Colonic mucosa (tissue), 4 donors: ENCODE results near the gene DLGAP1. TPM values are rescaled to one million over a fixed set of nuclear protein-coding genes. Genes with fewer than 3 reads are reported as not detected.
A peak's percentile ranks its signal among the peaks of the same experiment; 100 is the strongest.
"Not testable (repeated sequence)": the region's sequence is repeated elsewhere in the genome, so short reads cannot be mapped to it uniquely, and the experiment has no call there.

ENCODE experiments used
- DNase-seq: peaks from one replicate; pipeline ENCODE4 v3.0.0-alpha.2; 2020
- H3K27ac ChIP-seq: fragments of 200-600 bp; one replicate; pipeline ENCODE4 v1.8.0; 2021
- H3K27me3 ChIP-seq: fragments of 200-600 bp; one replicate; pipeline ENCODE4 v1.8.0; 2021
- H3K36me3 ChIP-seq: fragments of 200-600 bp; one replicate; pipeline ENCODE4 v1.8.0; 2021
- H3K4me1 ChIP-seq: fragments of 200-600 bp; one replicate; pipeline ENCODE4 v1.8.0; 2021; ENCODE audit warnings: mild to moderate bottlenecking
- H3K4me3 ChIP-seq: fragments of 200-600 bp; one replicate; pipeline ENCODE4 v1.8.0; 2021
- H3K9ac ChIP-seq, 2 donors: one replicate each; pipeline ENCODE4 v1.7.0; 2013; ENCODE audit warnings: control low read depth in 2 of 2, low read depth in 2 of 2, low read length in 2 of 2
- H3K9me3 ChIP-seq: fragments of 200-600 bp; one replicate; pipeline ENCODE4 v1.8.0; 2021
- CTCF ChIP-seq: fragments of 200-600 bp; IDR thresholded peaks from one replicate; pipeline ENCODE4 v1.8.0; 2022; ENCODE audit warnings: antibody characterized with exemption, mild to moderate bottlenecking
- intact Hi-C: fragments of 100-400 bp; cut with DNase I; formaldehyde crosslinking; loops from one replicate; pipeline ENCODE4 v1.14.1; 2022
- total RNA-seq, 2 donors: library from RNA; stranded (reverse); fragmentation: NEBNext Ultra II Directional in 1 of 2; extraction: Animal tissue kit (Norgen Biotek cat#: 25700) in 1 of 2; gene quantifications; one replicate each; pipeline ENCODE4 v1.2.1, GENCODE V29; 2021
- donor health status: healthy.
- donor health status: DM: no; HTN: no; CAD: no.
- donor health status: DM: no; HTN: no; CAD: no.

DLGAP1 gene
- total RNA-seq, 2 donors from 2014 or later, result 0.25 to 0.50 TPM

GRCh38 chr18:3652380-3653262 lies 802.5 kb downstream of the DLGAP1 start:
- intact Hi-C loops, result no loop called here
- Histone ChIP-seq H3K4me1 (peaks cover 11% of the 10 kb centered on the region), H3K4me3 (no peak overlapping the region), H3K27me3 (no peaks in the 10 kb centered on the region), H3K9me3 (no peaks in the 10 kb centered on the region), H3K9ac (no peak overlapping the region), H3K36me3 (no peaks in the 10 kb centered on the region), H3K27ac (peak overlapping the region; percentile 58)
- no peak for TF ChIP-seq CTCF
- DNase-seq, result peak; percentile 79

- H3K27ac ChIP-seq, result no peak overlapping the region
These were observed 803.8 kb downstream of the DLGAP1 start for GRCh38 chr18:3651266-3651665.

GRCh38 chr18:3650521-3651042 lies 804.5 kb downstream of the DLGAP1 start:
- H3K36me3 ChIP-seq, H3K9ac ChIP-seq, intact Hi-C loops, H3K27me3 ChIP-seq, H3K9me3 ChIP-seq, DNase-seq, H3K4me3 ChIP-seq, H3K27ac ChIP-seq: not testable (repeated sequence)
- peaks cover 11% of the 10 kb centered on the region for H3K4me1 ChIP-seq

More at GRCh38 chr18:3651266-3651665, 803.8 kb downstream of the DLGAP1 start:
- H3K4me1 ChIP-seq, result peaks cover 11% of the 10 kb centered on the region
- H3K4me3 ChIP-seq, result no peak overlapping the region
- no peaks in the 10 kb centered on the region for H3K27me3 ChIP-seq
- no peak for TF ChIP-seq CTCF
- no peaks in the 10 kb centered on the region for H3K9me3 ChIP-seq
- H3K36me3 ChIP-seq, result no peaks in the 10 kb centered on the region
- intact Hi-C loops, result no loop called here
- H3K9ac ChIP-seq, result no peak overlapping the region
- DNase-seq, result no peak

GRCh38 chr18:3649633-3650426 lies 805.3 kb downstream of the DLGAP1 start:
- no peak for TF ChIP-seq CTCF
- no peak overlapping the region for H3K27ac ChIP-seq
- no peaks in the 10 kb centered on the region for H3K9me3 ChIP-seq
- peaks cover 11% of the 10 kb centered on the region for H3K4me1 ChIP-seq
- H3K27me3 ChIP-seq, result no peaks in the 10 kb centered on the region
- H3K4me3 ChIP-seq, result no peak overlapping the region
- no peak for DNase-seq
- no peaks in the 10 kb centered on the region for H3K36me3 ChIP-seq
- H3K9ac ChIP-seq, result no peak overlapping the region
- intact Hi-C loops, result no loop called here

GRCh38 chr18:3649135-3649632 lies 805.9 kb downstream of the DLGAP1 start:
- H3K4me1 ChIP-seq, result peaks cover 11% of the 10 kb centered on the region
- H3K27me3 ChIP-seq, result no peaks in the 10 kb centered on the region
- H3K27ac ChIP-seq, result no peak overlapping the region
- DNase-seq, result no peak
- H3K4me3 ChIP-seq, result no peak overlapping the region
- no peaks in the 10 kb centered on the region for H3K9me3 ChIP-seq
- no peak overlapping the region for H3K9ac ChIP-seq
- TF ChIP-seq CTCF, result no peak
- intact Hi-C loops, result no loop called here
- no peaks in the 10 kb centered on the region for H3K36me3 ChIP-seq
